Body of pancreas (tissue), 4 donors: ENCODE results near the gene SCAPER. TPM values are rescaled to one million over a fixed set of nuclear protein-coding genes. Genes with fewer than 3 reads are reported as not detected.

Experiments
- ATAC-seq: fragments of 150-250 bp; one replicate; pipeline ENCODE4 v1.9.1; 2016
- DNase-seq, 4 donors: peaks; one replicate each; pipeline ENCODE4 v3.0.0-alpha.2; 2019
- H3K27ac ChIP-seq, 4 donors: fragments of 200-600 bp; sonication (generic); 1 replicate in 3 of 4; 2 replicates in 1 of 4; pipeline versions ENCODE4 v1.5.1 to v1.6.1; 2016 to 2019; ENCODE audit warnings: mild to moderate bottlenecking in 1 of 4, mixed read lengths in 1 of 4, moderate library complexity in 1 of 4
- H3K27me3 ChIP-seq, 2 donors: fragments of 200-600 bp; sonication (generic); one replicate each; pipeline ENCODE4 v1.6.0; 2016; ENCODE audit warnings: mild to moderate bottlenecking in 1 of 2
- H3K36me3 ChIP-seq, 2 donors: fragments of 200-600 bp; sonication (generic); replicated peaks in 1 of 2; 2 replicates each; pipeline ENCODE4 v1.5.1; 2016; ENCODE audit warnings: low read depth in 2 of 2; ENCODE audit not compliant: insufficient read depth in 1 of 2
- H3K4me1 ChIP-seq: fragments of 200-600 bp; sonication (generic); one replicate; pipeline ENCODE4 v1.6.0; 2016
- H3K4me3 ChIP-seq, 2 donors: fragments of 200-600 bp; sonication (generic); 1 replicate in 1 of 2; 2 replicates in 1 of 2; pipeline ENCODE4 v1.5.1; 2016 to 2019
- H3K9me3 ChIP-seq, 3 donors: fragments of 200-600 bp; sonication (generic); 1 replicate in 2 of 3; 2 replicates in 1 of 3; pipeline ENCODE4 v1.5.1; 2016
- CTCF ChIP-seq, 7 experiments: fragments of 450-650 bp in 4 of 7; fragments of 200-600 bp in 3 of 7; sonication (generic) in 3 of 7; IDR thresholded peaks; one replicate each; pipeline ENCODE4 v1.5.1; 2016 to 2019; ENCODE audit warnings: antibody characterized with exemption in 7 of 7
- POLR2A ChIP-seq, 3 donors: fragments of 450-650 bp; IDR thresholded peaks; one replicate each; pipeline ENCODE4 v1.6.1; 2016; ENCODE audit warnings: antibody characterized with exemption in 3 of 3, mild to moderate bottlenecking in 2 of 3
- WGBS, 2 donors: methylation state at CpG; one replicate each; pipeline ENCODE4 v1.1.5; 2017; 5-methylcytosine and 5-hydroxymethylcytosine counted together
- intact Hi-C: fragments of 100-400 bp; cut with DNase I; formaldehyde crosslinking; loops from one replicate; pipeline ENCODE4 v1.15.1; 2023
- total RNA-seq, 2 donors: library from RNA; depleted of rRNA; stranded (reverse); fragments of >200 nt; gene quantifications; one replicate each; pipeline ENCODE4 v1.1.0, GENCODE V29; 2016

Gene SCAPER
- total RNA-seq, 2 donors from 2014 or later = 22.1 to 46.2 TPM

- no peaks in the 10 kb centered on the region for H3K36me3 ChIP-seq
- DNase-seq (no peak), ATAC-seq (no peak)
- H3K27ac ChIP-seq = no peak overlapping the region
- H3K27me3 ChIP-seq = no peaks in the 10 kb centered on the region
- no peaks in the 10 kb centered on the region for H3K4me1 ChIP-seq
- intact Hi-C loops = no loop called here
- TF ChIP-seq CTCF (IDR thresholded peaks at IDR 0.05) = no peak
- no peak for TF ChIP-seq POLR2A (IDR thresholded peaks at IDR 0.05)
- no peaks in the 10 kb centered on the region for H3K9me3 ChIP-seq
- no peak overlapping the region for H3K4me3 ChIP-seq
- WGBS, 2 donors = 87 to 94% methylated on average over 9 to 13 of the region's 13 CpGs
Observed at GRCh38 chr15:76916369-76916768, 11.2 kb upstream of the SCAPER start.

DNA sequence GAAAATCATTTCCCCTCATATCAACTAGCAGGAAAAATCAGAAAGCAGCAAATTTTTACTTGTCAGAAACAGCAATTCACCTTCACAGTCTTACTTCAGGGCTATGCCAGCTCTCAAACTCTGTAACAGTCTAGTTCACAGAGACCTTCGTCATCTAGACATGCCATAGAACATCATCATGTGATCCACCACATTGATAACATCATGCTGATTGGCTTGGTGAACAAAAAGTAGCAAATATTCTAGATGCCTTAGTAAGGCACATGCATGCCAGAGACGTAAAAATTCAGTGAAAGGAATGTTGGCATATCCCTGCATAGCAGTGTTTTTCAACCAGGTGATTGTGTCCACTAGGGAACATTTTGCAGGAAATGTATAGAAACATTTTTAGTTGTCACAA, 8.6 kb upstream of the SCAPER start:
- H3K36me3 ChIP-seq = no peaks in the 10 kb centered on the region
- H3K4me1 ChIP-seq = no peaks in the 10 kb centered on the region
- no peaks in the 10 kb centered on the region for H3K9me3 ChIP-seq
- no peak overlapping the region for H3K4me3 ChIP-seq
- TF ChIP-seq CTCF (IDR thresholded peaks at IDR 0.05) (no peak), POLR2A (IDR thresholded peaks at IDR 0.05) (no peak)
- no peaks in the 10 kb centered on the region for H3K27me3 ChIP-seq
- WGBS, 2 donors = 57 to 58% methylated on average over 2 of the region's 2 CpGs
- DNase-seq = no peak
- intact Hi-C loops = no loop called here
- H3K27ac ChIP-seq = no peak overlapping the region
- no peak for ATAC-seq

DNA sequence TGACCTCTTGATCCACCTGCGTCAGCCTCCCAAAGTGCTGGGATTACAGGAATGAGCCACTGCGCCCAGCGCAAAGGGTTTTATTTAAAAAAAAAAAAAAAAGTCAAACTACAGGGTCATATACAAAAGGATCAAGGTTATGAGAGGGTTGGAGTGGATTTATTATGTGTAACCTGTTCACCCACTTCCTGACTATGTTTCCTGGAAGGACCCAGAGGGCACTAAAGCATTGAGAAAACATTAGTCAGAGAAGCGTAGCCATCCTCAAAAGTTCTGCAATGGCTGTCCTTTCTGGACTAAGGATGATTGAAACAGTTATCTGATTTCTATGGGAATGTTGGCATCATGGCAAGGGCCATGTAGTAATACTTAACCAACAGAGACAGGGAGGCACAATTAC, 7.3 kb upstream of the SCAPER start:
- intact Hi-C loops = no loop called here
- Histone ChIP-seq H3K4me3 (no peak overlapping the region), H3K27ac (no peak overlapping the region), H3K4me1 (no peaks in the 10 kb centered on the region), H3K9me3 (no peaks in the 10 kb centered on the region), H3K36me3 (no peaks in the 10 kb centered on the region), H3K27me3 (no peaks in the 10 kb centered on the region)
- no peak for TF ChIP-seq CTCF (IDR thresholded peaks at IDR 0.05)
- no peak for TF ChIP-seq POLR2A (IDR thresholded peaks at IDR 0.05)
- no peak for DNase-seq
- 77 to 88% methylated on average over 4 of the region's 4 CpGs for WGBS, 2 donors
- no peak for ATAC-seq

GRCh38 chr15:76905855-76906254, 715 bp upstream of the SCAPER start:
- ATAC-seq (peak; percentile 3), DNase-seq (peak in 2 of 4 donors; percentile 7 to 14)
- no peaks in the 10 kb centered on the region for H3K27me3 ChIP-seq
- H3K36me3 ChIP-seq = no peaks in the 10 kb centered on the region
- peaks cover 30% of the 10 kb centered on the region for H3K4me1 ChIP-seq
- no peak overlapping the region for H3K4me3 ChIP-seq
- H3K9me3 ChIP-seq = no peaks in the 10 kb centered on the region
- TF ChIP-seq CTCF (IDR thresholded peaks at IDR 0.05) (no peak), POLR2A (IDR thresholded peaks at IDR 0.05) (no peak)
- H3K27ac ChIP-seq = peak overlapping the region; percentile 87 to 95 (median 90)
- intact Hi-C loops = no loop called here
- 26 to 27% methylated on average over 9 of the region's 9 CpGs for WGBS, 2 donors

- TF ChIP-seq POLR2A (IDR thresholded peaks at IDR 0.05) (no peak), CTCF (IDR thresholded peaks at IDR 0.05) (no peak)
- intact Hi-C loops = no loop called here
- H3K4me1 ChIP-seq = peaks cover 30% of the 10 kb centered on the region
- peak overlapping the region; percentile 87 to 95 (median 90) for H3K27ac ChIP-seq
- no peaks in the 10 kb centered on the region for H3K27me3 ChIP-seq
- DNase-seq (peak; percentile 28 to 48 (median 32)), ATAC-seq (peak; percentile 25)
- peak overlapping the region; percentile 67 to 96 for H3K4me3 ChIP-seq
- WGBS, 2 donors = 1 to 3% methylated on average over 10 to 29 of the region's 29 CpGs
- H3K36me3 ChIP-seq = no peaks in the 10 kb centered on the region
- H3K9me3 ChIP-seq = no peaks in the 10 kb centered on the region
Observed at GRCh38 chr15:76904461-76905012, 603 bp downstream of the SCAPER start.
